Measurements from ENCODE around the gene HSPBP1.

Gene HSPBP1

DNA sequence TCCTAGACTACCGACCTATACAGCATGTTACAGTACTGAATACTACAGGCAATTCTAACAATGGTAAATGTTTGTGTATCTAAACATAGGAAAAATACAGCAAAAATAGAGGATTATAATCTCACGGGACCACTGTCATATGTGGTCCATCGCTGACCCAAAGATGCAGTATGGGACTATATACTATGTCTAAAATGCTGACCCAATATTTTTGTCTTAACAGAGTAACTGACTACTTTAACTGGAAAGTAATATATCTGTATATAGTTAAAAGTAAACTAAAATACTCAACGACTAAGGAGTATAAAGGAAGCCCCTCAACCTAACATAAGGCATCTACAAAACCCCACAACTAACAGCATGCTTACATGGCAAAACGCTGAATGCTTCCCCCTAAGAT, 46.9 kb downstream of the HSPBP1 start:
- no peak overlapping the region for H2AFZ ChIP-seq (ENCODE audit: low read length)
- no peak overlapping the region for H3K4ac ChIP-seq (ENCODE audit: low read length)
- no peak overlapping the region for H3K14ac ChIP-seq (ENCODE audit: low read length)
- no peak overlapping the region for H2BK120ac ChIP-seq (ENCODE audit: low read depth, low read length)
- H3K23ac ChIP-seq (ENCODE audit: low read depth, low read length, poor library complexity): no peak overlapping the region
- no peak overlapping the region for H4K8ac ChIP-seq (ENCODE audit: low read depth, low read length)
- peaks cover 0 to 5% of the 10 kb centered on the region in 2 donors for H3K9me3 ChIP-seq (replicated peaks in 1 of 2; ENCODE audit: control insufficient read depth in 2 of 2, insufficient read depth in 1 of 2, low read depth in 1 of 2, low read length in 2 of 2)
- no peaks in the 10 kb centered on the region for H3K4me1 ChIP-seq (ENCODE audit: control insufficient read depth in 2 of 2, insufficient read depth in 1 of 2, low read depth in 1 of 2, low read length in 2 of 2)
- no peak overlapping the region for H3K18ac ChIP-seq (ENCODE audit: low read length)
- peaks cover 3% of the 10 kb centered on the region for H3K79me1 ChIP-seq (ENCODE audit: low read depth, low read length)
- no peak overlapping the region for H2AK5ac ChIP-seq (ENCODE audit: low read depth, low read length)
- no peak overlapping the region for H2BK5ac ChIP-seq (ENCODE audit: low read length)
- H4K91ac ChIP-seq (ENCODE audit: low read depth, low read length, poor library complexity): no peak overlapping the region
- H3K27me3 ChIP-seq (ENCODE audit: control insufficient read depth in 3 of 3, insufficient read depth in 3 of 3, low read depth in 1 of 3, low read length in 3 of 3): no peaks in the 10 kb centered on the region
- H2BK12ac ChIP-seq (ENCODE audit: low read length): no peak overlapping the region
- no peak overlapping the region for H3K4me3 ChIP-seq (ENCODE audit: low read length in 2 of 2)
- no CpG with 5 or more reads among the region's 5 CpGs for WGBS, 2 donors (ENCODE audit: extremely low coverage in 2 of 2, insufficient read length in 2 of 2, insufficient replicate concordance in 1 of 2)
- no peak overlapping the region for H3K4me2 ChIP-seq (ENCODE audit: insufficient read depth, low read length, poor library complexity, severe bottlenecking)
- peaks cover 52 to 92% of the 10 kb centered on the region in 2 donors for H3K36me3 ChIP-seq (replicated peaks in 1 of 2; ENCODE audit: control insufficient read depth in 2 of 2, insufficient read depth in 2 of 2, low read length in 2 of 2)
- DNase-seq (ENCODE audit: low spot score): no peak
- no peak overlapping the region for H3K9ac ChIP-seq (ENCODE audit: low read depth, low read length, poor library complexity)
- H2BK15ac ChIP-seq (ENCODE audit: low read length): no peak overlapping the region
- H3K27ac ChIP-seq (replicated peaks; ENCODE audit: low read length): no peak overlapping the region

DNA sequence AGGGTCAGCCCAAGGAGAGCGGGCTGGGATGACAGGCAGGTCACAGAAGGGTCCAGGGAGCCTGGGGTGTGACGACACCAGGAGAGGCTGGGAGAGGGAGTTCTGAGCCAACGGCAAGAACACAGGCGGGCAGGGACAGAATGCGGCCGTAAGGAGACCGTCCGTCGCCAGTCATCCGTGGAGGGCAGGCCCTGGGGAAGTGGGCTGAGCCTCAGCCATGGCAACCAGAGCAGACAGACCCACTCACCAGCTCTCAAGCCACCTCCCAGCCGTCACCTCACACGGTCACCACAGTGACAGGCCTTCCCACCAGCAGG, 47.7 kb downstream of the HSPBP1 start:
- Histone ChIP-seq H4K8ac (ENCODE audit: low read depth, low read length) (no peak overlapping the region), H3K79me1 (ENCODE audit: low read depth, low read length) (peaks cover 3% of the 10 kb centered on the region), H2BK12ac (ENCODE audit: low read length) (no peak overlapping the region), H3K4me1 (ENCODE audit: control insufficient read depth in 2 of 2, insufficient read depth in 1 of 2, low read depth in 1 of 2, low read length in 2 of 2) (no peaks in the 10 kb centered on the region), H3K9ac (ENCODE audit: low read depth, low read length, poor library complexity) (no peak overlapping the region), H2AFZ (ENCODE audit: low read length) (no peak overlapping the region), H3K27me3 (ENCODE audit: control insufficient read depth in 3 of 3, insufficient read depth in 3 of 3, low read depth in 1 of 3, low read length in 3 of 3) (no peaks in the 10 kb centered on the region), H2BK15ac (ENCODE audit: low read length) (no peak overlapping the region), H3K18ac (ENCODE audit: low read length) (no peak overlapping the region), H2AK5ac (ENCODE audit: low read depth, low read length) (no peak overlapping the region), H2BK120ac (ENCODE audit: low read depth, low read length) (no peak overlapping the region), H3K4me2 (ENCODE audit: insufficient read depth, low read length, poor library complexity, severe bottlenecking) (no peak overlapping the region), H3K14ac (ENCODE audit: low read length) (no peak overlapping the region), H3K23ac (ENCODE audit: low read depth, low read length, poor library complexity) (peak overlapping the region; percentile 35), H4K91ac (ENCODE audit: low read depth, low read length, poor library complexity) (no peak overlapping the region), H3K4ac (ENCODE audit: low read length) (no peak overlapping the region), H2BK5ac (ENCODE audit: low read length) (no peak overlapping the region), H3K27ac (replicated peaks; ENCODE audit: low read length) (no peak overlapping the region), H3K4me3 (ENCODE audit: low read length in 2 of 2) (no peak overlapping the region), H3K36me3 (replicated peaks in 1 of 2; ENCODE audit: control insufficient read depth in 2 of 2, insufficient read depth in 2 of 2, low read length in 2 of 2) (peaks cover 48 to 92% of the 10 kb centered on the region in 2 donors), H3K9me3 (replicated peaks in 1 of 2; ENCODE audit: control insufficient read depth in 2 of 2, insufficient read depth in 1 of 2, low read depth in 1 of 2, low read length in 2 of 2) (peaks cover 0 to 3% of the 10 kb centered on the region in 2 donors)
- WGBS, 2 donors (ENCODE audit: extremely low coverage in 2 of 2, insufficient read length in 2 of 2, insufficient replicate concordance in 1 of 2): no CpG with 5 or more reads among the region's 12 CpGs
- DNase-seq (ENCODE audit: low spot score): no peak

GRCh38 chr19:55231391-55232285, 48.3 kb downstream of the HSPBP1 start:
- Histone ChIP-seq H2AK5ac (ENCODE audit: low read depth, low read length) (no peak overlapping the region), H4K91ac (ENCODE audit: low read depth, low read length, poor library complexity) (no peak overlapping the region), H3K4me2 (ENCODE audit: insufficient read depth, low read length, poor library complexity, severe bottlenecking) (no peak overlapping the region), H2AFZ (ENCODE audit: low read length) (no peak overlapping the region), H3K18ac (ENCODE audit: low read length) (no peak overlapping the region), H3K79me1 (ENCODE audit: low read depth, low read length) (peaks cover 5% of the 10 kb centered on the region), H4K8ac (ENCODE audit: low read depth, low read length) (no peak overlapping the region), H2BK12ac (ENCODE audit: low read length) (no peak overlapping the region), H3K9ac (ENCODE audit: low read depth, low read length, poor library complexity) (no peak overlapping the region), H3K4ac (ENCODE audit: low read length) (no peak overlapping the region), H3K9me3 (replicated peaks in 1 of 2; ENCODE audit: control insufficient read depth in 2 of 2, insufficient read depth in 1 of 2, low read depth in 1 of 2, low read length in 2 of 2) (no peaks in the 10 kb centered on the region), H3K27me3 (ENCODE audit: control insufficient read depth in 3 of 3, insufficient read depth in 3 of 3, low read depth in 1 of 3, low read length in 3 of 3) (no peaks in the 10 kb centered on the region), H2BK15ac (ENCODE audit: low read length) (no peak overlapping the region), H3K4me3 (ENCODE audit: low read length in 2 of 2) (no peak overlapping the region), H2BK120ac (ENCODE audit: low read depth, low read length) (no peak overlapping the region), H3K36me3 (replicated peaks in 1 of 2; ENCODE audit: control insufficient read depth in 2 of 2, insufficient read depth in 2 of 2, low read length in 2 of 2) (peaks cover 44 to 92% of the 10 kb centered on the region in 2 donors), H3K4me1 (ENCODE audit: control insufficient read depth in 2 of 2, insufficient read depth in 1 of 2, low read depth in 1 of 2, low read length in 2 of 2) (no peaks in the 10 kb centered on the region), H3K27ac (replicated peaks; ENCODE audit: low read length) (no peak overlapping the region), H3K14ac (ENCODE audit: low read length) (no peak overlapping the region), H2BK5ac (ENCODE audit: low read length) (no peak overlapping the region), H3K23ac (ENCODE audit: low read depth, low read length, poor library complexity) (peak overlapping the region; percentile 35)
- WGBS, 2 donors (ENCODE audit: extremely low coverage in 2 of 2, insufficient read length in 2 of 2, insufficient replicate concordance in 1 of 2): no CpG with 5 or more reads among the region's 30 CpGs
- DNase-seq (ENCODE audit: low spot score): no peak

GRCh38 chr19:55230780-55231179, 49.1 kb downstream of the HSPBP1 start:
- no peaks in the 10 kb centered on the region for H3K9me3 ChIP-seq (replicated peaks in 1 of 2; ENCODE audit: control insufficient read depth in 2 of 2, insufficient read depth in 1 of 2, low read depth in 1 of 2, low read length in 2 of 2)
- peaks cover 5% of the 10 kb centered on the region for H3K79me1 ChIP-seq (ENCODE audit: low read depth, low read length)
- WGBS, 2 donors (ENCODE audit: extremely low coverage in 2 of 2, insufficient read length in 2 of 2, insufficient replicate concordance in 1 of 2): no CpG with 5 or more reads among the region's 13 CpGs
- no peak overlapping the region for H3K23ac ChIP-seq (ENCODE audit: low read depth, low read length, poor library complexity)
- H3K36me3 ChIP-seq (replicated peaks in 1 of 2; ENCODE audit: control insufficient read depth in 2 of 2, insufficient read depth in 2 of 2, low read length in 2 of 2): peaks cover 40 to 91% of the 10 kb centered on the region in 2 donors
- H3K27me3 ChIP-seq (ENCODE audit: control insufficient read depth in 3 of 3, insufficient read depth in 3 of 3, low read depth in 1 of 3, low read length in 3 of 3): no peaks in the 10 kb centered on the region
- no peak overlapping the region for H2BK15ac ChIP-seq (ENCODE audit: low read length)
- no peak overlapping the region for H3K4ac ChIP-seq (ENCODE audit: low read length)
- no peak overlapping the region for H2AFZ ChIP-seq (ENCODE audit: low read length)
- H4K91ac ChIP-seq (ENCODE audit: low read depth, low read length, poor library complexity): no peak overlapping the region
- no peak overlapping the region for H3K14ac ChIP-seq (ENCODE audit: low read length)
- no peak overlapping the region for H2BK5ac ChIP-seq (ENCODE audit: low read length)
- H3K4me1 ChIP-seq (ENCODE audit: control insufficient read depth in 2 of 2, insufficient read depth in 1 of 2, low read depth in 1 of 2, low read length in 2 of 2): no peaks in the 10 kb centered on the region
- H3K4me2 ChIP-seq (ENCODE audit: insufficient read depth, low read length, poor library complexity, severe bottlenecking): no peak overlapping the region
- H3K18ac ChIP-seq (ENCODE audit: low read length): no peak overlapping the region
- no peak overlapping the region for H2BK12ac ChIP-seq (ENCODE audit: low read length)
- no peak overlapping the region for H2BK120ac ChIP-seq (ENCODE audit: low read depth, low read length)
- H2AK5ac ChIP-seq (ENCODE audit: low read depth, low read length): no peak overlapping the region
- H4K8ac ChIP-seq (ENCODE audit: low read depth, low read length): no peak overlapping the region
- peak overlapping the region; percentile 50 for H3K9ac ChIP-seq (ENCODE audit: low read depth, low read length, poor library complexity)
- H3K4me3 ChIP-seq (ENCODE audit: low read length in 2 of 2): no peak overlapping the region
- H3K27ac ChIP-seq (replicated peaks; ENCODE audit: low read length): no peak overlapping the region
- DNase-seq (ENCODE audit: low spot score): no peak
